KOPT-K1 (cell line): ENCODE measurements around the gene SETD5.

Experiments used
- H3K27ac ChIP-seq: fragments of 200-600 bp; sonication (generic); 2 replicates; pipeline ENCODE4 v1.5.1; 2016; ENCODE audit warnings: antibody characterized with exemption, mild to moderate bottlenecking, low read depth, low read length; ENCODE audit not compliant: poor library complexity, severe bottlenecking
- H3K36me3 ChIP-seq: fragments of 200-600 bp; sonication (generic); 2 replicates; pipeline ENCODE4 v1.5.1; 2017; ENCODE audit warnings: antibody characterized with exemption, mild to moderate bottlenecking, low read length, moderate library complexity; ENCODE audit not compliant: insufficient read depth
- H3K9me3 ChIP-seq: fragments of 200-600 bp; sonication (generic); 2 replicates; pipeline ENCODE4 v1.5.1; 2017; ENCODE audit warnings: antibody characterized with exemption, low read length, mild to moderate bottlenecking; ENCODE audit not compliant: insufficient read depth, poor library complexity, severe bottlenecking

The SETD5 gene

DNA sequence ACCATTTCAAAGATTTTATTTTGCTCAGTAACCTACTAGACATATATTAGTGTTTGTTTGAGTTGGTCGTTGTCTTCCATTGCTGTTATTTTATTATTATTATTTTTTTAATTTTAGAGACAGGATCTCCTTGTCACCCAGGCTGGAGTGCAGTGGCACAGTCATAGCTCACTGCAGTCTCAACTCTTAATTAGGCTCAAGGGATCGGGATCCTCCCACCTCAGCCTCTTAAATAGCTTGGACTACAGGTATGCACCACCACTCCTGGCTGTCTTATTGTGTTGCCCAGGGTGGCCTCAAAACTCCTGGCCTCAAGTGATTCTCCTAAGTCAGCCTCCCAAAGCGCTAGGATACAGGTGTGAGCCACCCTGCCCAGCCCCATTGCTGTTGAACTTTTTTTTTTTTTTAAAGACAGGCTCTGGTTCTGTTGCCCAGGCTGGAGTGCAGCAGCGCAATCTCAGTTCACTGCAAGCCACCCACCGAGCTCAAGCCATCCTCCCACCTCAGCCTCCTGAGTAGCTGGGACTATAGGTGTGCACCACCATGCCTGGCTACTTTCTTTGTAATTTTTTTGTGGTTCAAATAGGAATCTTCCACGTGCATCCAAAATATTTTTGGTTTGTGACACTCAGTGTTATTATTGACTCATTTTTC lies 18.2 kb downstream of the SETD5 start:
- H3K9me3 ChIP-seq = no peaks in the 10 kb centered on the region
- no peak overlapping the region for H3K27ac ChIP-seq
- H3K36me3 ChIP-seq = peaks cover 17% of the 10 kb centered on the region

DNA sequence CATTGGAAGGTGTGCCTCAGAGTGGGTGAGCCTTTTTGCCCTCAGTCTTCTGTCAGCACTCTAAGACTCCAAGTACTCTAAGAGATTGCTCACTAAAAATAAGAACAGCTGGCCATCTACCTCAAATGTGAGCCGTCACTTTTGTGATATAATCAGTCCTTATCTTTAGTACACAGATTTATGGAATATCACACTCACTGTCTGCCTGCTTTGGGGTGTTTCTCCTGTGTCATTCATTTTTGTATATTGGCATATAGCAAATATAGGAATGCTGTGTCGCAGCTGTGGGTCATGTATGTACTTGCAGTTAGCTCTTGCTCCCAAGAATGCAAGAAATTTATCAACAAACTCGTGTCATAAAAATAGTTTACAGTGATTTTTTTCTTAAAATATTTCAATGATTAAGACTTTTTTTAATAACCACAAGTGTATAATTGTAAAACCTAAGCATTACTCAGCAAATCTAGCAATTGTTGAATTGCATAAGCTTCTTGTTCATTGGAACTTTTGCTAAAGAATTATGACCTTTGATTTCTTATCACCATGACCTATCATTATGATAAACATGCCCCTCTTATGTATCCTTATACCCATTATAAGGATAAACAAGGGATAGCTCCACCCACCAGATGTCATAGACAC lies 18.8 kb downstream of the SETD5 start:
- Histone ChIP-seq H3K9me3 (no peaks in the 10 kb centered on the region), H3K27ac (no peak overlapping the region), H3K36me3 (peaks cover 17% of the 10 kb centered on the region)

DNA sequence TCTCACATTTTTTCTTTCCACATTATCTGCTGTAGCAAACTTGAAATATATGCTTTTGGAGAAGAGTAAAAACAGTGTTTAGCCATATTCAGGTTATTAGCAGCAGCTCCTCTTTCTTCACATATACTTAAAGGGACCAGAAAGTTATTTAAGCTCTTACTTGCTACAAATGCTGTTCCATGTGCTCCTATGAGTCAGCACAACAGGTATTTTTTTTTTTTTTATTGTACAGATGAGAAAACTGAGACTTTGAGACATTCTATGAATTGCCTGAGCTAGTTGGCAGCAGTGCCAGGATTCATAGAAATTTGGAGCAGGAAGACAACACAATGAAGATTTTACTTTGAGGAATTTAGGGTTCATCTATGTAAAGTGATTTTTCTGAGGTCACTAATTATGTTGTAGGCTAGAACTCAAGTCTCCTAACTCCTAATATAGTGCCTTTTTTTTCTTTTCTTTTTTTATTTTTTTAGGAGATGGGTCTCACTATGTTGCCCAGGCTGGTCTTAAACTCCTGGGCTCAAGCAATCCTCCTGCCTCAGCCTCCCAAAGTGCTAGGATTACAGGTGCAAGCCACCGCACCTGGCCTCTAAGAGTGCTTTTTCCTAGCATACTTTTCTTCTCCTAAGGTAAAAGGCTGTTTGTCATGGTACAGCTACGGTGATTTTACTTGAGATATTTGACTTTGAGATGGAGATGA lies 23.6 kb downstream of the SETD5 start:
- Histone ChIP-seq H3K36me3 (peaks cover 46% of the 10 kb centered on the region), H3K9me3 (no peaks in the 10 kb centered on the region), H3K27ac (no peak overlapping the region)

DNA sequence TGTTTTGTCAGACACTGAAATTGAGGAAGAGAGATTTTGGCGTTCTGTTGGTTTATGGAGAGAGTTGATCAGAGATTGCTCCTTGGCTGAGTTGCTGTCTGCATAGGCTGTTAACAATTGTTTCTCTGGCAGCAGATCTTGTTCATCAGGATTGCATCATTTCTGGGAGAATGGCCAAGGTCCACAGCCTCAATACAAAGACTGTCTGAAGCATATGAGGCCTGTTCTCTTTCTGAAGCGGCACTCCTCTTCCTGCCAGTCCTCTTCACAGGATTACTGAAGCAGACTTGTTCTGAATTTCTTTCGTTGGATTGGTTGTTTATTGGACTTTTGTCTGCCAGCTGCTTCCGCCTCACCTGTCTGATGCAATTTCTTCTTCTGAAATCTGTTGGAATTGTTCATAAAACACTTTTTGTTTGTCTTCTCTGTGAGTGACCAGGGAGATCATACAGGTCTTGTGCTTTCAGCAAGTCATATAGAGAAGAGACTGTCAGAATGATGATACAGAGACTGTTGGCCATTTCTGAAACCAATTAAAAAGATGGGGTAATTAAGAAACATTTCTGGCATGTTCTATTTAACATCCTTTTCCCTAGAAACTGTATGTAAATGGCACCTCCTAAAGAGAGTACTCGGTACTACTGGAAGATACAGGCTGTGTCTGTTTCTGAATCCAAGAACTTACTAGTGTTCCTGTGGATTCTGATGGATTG lies 25.5 kb downstream of the SETD5 start:
- H3K27ac ChIP-seq = no peak overlapping the region
- peaks cover 57% of the 10 kb centered on the region for H3K36me3 ChIP-seq
- H3K9me3 ChIP-seq = no peaks in the 10 kb centered on the region

DNA sequence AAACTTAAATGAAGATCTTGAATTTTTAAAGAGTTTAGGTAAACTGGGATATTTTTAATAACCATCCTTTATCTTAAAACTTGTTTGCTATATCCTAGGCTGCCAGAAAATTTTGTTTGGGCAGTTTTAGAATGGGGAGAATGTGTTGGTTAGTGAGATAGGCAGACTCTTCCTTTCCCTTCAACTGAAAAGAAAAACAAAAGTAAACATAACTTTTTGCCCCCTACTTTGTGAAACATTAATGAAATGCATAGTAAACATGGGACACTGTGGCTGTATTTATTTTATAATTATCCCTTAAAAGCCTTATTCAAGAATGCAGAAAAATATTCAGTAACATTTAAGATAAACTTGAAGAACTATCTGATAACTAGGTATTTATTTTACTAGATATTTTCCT lies 31.0 kb downstream of the SETD5 start:
- Histone ChIP-seq H3K9me3 (no peaks in the 10 kb centered on the region), H3K36me3 (peaks cover 100% of the 10 kb centered on the region), H3K27ac (no peak overlapping the region)

DNA sequence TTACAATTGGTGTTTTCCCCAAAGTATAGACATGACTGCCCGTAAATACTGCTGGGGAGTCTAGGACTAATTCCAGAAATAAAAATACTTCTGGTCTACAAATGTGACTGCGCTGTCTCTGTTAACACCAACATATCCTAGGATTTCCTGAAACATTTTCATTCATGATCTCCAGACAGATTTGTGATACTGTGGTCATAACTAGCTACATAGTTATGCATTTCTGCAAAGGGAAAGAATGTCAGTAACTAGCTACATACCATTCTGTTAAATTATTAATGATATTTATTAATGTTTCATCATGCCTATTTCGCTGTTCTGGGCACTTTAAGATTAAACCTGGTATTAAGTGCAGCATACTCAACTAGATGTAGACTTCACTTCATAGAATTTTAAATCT lies 33.3 kb downstream of the SETD5 start:
- Histone ChIP-seq H3K36me3 (peaks cover 100% of the 10 kb centered on the region), H3K9me3 (no peaks in the 10 kb centered on the region), H3K27ac (no peak overlapping the region)

DNA sequence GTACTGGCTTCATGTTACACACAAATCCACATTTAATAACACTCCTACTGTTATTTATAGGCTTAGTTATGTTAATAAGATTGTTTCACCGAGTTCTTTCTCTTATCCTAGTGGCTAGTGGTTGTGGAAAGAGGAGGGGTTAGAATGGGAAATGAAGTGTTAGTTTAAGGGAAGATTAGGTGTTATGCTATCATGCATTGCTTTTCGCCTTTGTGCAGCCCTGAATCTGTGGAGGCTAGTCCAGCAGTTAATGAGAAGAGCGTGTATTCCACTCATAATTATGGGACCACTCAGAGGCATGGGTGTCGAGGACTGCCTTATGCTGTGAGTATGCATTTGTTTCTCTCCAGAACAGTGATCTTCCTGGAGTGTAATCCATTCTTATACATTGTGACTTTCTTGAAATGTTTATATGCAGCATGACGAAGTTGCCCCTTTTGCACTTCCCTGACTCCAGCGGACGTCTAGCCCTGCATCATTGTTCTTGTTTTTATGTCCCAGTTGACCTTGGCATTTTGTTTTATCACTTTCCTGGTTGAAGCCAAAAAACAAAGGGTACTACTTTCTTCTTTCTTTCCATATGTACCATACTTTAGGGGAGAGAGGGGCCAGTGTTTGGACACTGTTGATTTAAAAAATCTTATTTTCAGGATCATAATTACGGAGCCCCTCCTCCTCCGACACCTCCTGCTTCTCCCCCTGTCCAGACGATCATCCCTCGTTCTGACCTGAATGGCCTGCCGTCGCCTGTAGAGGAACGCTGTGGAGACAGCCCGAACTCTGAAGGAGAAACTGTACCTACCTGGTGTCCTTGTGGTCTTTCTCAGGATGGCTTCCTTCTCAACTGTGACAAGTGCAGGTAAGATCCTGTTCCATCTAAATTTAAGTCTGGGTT lies 36.5 kb downstream of the SETD5 start:
- H3K36me3 ChIP-seq = peaks cover 100% of the 10 kb centered on the region
- no peaks in the 10 kb centered on the region for H3K9me3 ChIP-seq
- no peak overlapping the region for H3K27ac ChIP-seq

DNA sequence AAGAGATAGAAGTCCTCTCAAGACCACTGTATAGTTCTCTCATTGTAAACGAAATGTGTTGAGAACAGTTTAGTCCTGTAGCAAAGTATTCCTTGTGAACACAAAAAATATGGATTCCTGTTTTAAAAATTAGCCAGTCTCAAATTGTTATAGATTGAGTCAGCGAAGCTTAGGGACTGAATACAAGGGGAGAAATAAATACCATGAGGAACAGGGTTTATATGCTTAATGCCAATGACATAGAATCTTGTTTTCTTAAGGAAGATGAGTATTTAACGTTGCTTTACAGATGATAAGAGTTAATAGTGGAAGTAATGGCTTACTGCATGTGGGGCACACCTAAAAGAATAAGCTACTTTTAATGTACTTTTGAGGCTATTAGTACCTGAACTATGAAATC lies 37.9 kb downstream of the SETD5 start:
- no peak overlapping the region for H3K27ac ChIP-seq
- H3K9me3 ChIP-seq = no peaks in the 10 kb centered on the region
- H3K36me3 ChIP-seq = peaks cover 100% of the 10 kb centered on the region

DNA sequence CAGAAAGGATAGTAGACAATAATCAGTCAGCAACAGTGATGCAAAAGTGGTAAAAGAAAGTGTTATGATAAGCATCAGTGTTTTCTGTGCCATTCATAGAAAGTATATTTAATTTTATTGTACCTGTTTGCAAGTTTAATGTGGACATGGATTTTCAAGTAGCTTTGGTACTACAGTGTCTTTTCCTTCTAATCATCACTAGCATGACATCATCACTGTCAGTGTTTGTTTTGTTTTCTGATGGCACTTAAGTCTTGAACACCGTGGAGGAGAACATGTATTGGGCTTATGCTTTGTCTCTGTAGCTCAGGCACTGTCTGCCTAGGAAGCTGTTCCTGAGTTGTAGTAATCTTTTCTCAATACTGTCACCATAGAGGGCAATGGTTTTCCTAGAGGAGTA lies 41.9 kb downstream of the SETD5 start:
- H3K27ac ChIP-seq = no peak overlapping the region
- H3K36me3 ChIP-seq = peaks cover 100% of the 10 kb centered on the region

DNA sequence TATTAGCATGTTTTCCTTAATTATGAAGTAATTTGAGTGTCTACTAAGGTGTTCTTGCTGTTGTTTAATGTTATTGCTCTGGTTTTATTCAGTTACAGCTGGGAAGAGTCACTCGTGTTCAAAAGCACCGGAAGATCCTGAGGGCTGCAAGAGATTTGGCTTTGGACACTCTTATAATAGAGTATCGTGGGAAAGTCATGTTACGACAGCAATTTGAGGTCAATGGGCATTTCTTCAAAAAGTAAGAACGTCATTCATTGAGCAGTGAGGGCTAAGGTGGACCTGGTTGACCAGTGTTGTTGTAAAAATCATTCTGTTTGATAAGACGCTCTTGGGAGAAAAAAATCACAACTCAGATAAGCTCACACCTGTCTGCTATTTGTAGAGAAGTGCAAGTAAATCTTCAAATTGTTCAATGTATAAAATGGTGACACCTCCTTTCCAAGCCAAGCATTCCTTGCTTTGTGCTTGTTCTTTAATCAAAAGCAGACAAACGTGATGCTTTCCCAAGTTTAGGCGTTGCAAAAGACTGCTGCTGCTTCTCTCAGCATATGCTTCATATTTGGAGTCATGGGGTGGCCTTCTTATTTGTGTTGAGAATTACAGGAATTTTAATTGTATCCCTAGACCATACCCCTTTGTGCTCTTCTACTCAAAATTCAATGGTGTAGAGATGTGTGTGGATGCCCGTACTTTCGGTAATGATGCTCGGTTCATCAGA lies 44.2 kb downstream of the SETD5 start:
- Histone ChIP-seq H3K27ac (no peak overlapping the region), H3K9me3 (no peaks in the 10 kb centered on the region), H3K36me3 (peaks cover 98% of the 10 kb centered on the region)

More for the DNA sequence above, 41.9 kb downstream of the SETD5 start:
- no peaks in the 10 kb centered on the region for H3K9me3 ChIP-seq

DNA sequence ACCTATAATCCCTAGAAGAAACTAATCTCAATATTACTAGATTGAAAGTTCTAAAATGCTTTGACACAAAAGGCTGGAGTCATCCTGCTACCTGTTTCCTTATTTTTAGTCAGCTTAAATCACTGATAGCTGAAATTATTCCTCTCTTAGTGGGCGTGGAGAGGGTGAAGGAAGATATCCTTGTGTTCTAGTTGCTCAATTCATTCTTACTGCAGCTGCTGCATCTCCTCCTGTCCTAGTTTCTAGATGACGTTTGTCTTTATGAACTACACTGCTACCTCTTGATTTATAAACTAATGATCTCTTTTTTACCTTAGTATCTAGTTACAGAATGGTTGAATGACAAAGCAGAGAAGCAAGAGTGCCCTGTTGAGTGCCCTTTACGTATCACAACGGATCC lies 50.7 kb downstream of the SETD5 start:
- H3K27ac ChIP-seq = no peak overlapping the region
- peaks cover 98% of the 10 kb centered on the region for H3K36me3 ChIP-seq
- H3K9me3 ChIP-seq = no peaks in the 10 kb centered on the region

DNA sequence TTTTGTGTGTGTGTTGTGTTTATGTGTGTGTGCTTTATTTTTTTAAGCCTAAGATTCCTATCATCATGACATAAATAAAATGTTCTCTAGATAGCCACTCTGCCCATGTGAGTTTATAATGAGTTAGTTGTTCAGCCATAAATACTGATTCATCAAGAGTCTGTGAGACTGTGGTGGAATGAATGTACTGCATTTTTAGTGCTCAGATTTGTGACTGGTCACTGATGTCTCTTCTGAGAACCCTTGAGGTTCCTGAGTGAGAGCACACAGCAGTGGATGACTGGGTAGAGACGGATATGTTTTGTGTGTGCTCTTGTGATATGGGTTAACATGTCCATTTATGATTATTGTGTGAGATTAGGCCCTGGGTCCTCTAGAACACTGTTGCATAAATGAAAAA lies 51.2 kb downstream of the SETD5 start:
- H3K27ac ChIP-seq = no peak overlapping the region
- no peaks in the 10 kb centered on the region for H3K9me3 ChIP-seq
- peaks cover 98% of the 10 kb centered on the region for H3K36me3 ChIP-seq

DNA sequence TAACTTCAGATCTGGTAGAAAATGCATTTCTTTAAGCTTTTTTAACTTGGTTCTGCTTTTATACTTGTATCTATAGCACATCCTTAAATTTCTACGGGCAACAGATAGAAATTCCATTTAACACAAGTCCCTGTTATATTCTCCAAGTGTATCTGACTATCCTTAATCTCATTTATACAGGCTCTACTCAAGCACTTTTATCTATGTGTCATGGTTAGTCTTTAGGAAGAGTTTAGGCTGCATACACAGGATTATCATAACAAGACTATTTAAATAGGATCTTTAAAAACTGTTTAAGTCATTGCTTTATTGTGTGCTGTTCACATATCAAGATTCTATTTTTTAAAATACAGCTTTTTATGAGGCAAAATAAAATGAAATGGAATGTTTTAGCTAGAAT lies 52.7 kb downstream of the SETD5 start:
- Histone ChIP-seq H3K27ac (no peak overlapping the region), H3K9me3 (no peaks in the 10 kb centered on the region), H3K36me3 (peaks cover 98% of the 10 kb centered on the region)

DNA sequence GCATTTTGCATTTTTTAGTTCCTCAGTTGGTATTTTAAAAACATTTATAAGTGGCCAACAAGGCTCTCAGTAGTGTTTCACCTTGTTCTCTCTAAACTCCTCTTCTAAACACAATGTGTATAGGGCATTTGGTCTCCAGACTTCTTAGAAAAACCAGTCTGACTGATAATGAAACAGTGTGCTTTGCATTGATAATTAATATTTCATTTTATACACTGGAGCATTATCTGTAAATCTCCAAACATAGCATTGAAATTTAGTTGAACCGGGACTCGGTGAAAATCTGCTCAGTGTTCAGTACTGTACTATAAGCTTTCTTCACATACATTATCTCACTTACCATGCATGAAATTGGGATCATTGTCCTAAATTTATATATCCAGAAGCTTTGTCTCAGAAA lies 53.6 kb downstream of the SETD5 start:
- Histone ChIP-seq H3K27ac (no peak overlapping the region), H3K36me3 (peaks cover 100% of the 10 kb centered on the region)

More for the DNA sequence above, 53.6 kb downstream of the SETD5 start:
- H3K9me3 ChIP-seq = no peaks in the 10 kb centered on the region
